Kidney epithelial cell (primary cell): Measurements from ENCODE around the gene PRL. TPM values are rescaled to one million over a fixed set of nuclear protein-coding genes. Genes with fewer than 3 reads are reported as not detected.
A peak's percentile ranks its signal among the peaks of the same experiment; 100 is the strongest.

ENCODE experiments used
- DNase-seq: peaks from one replicate; pipeline ENCODE4 v3.0.0-alpha.2; 2010; ENCODE audit warnings: low read depth
- H3K27me3 ChIP-seq: 2 replicates; pipeline ENCODE4 v1.6.0; 2011; ENCODE audit warnings: low read length; ENCODE audit not compliant: control insufficient read depth, insufficient read depth
- H3K36me3 ChIP-seq: 2 replicates; pipeline ENCODE4 v1.5.1; 2011; ENCODE audit warnings: low read length; ENCODE audit not compliant: control insufficient read depth, insufficient read depth
- H3K4me3 ChIP-seq: 2 replicates; pipeline ENCODE4 v1.5.1; 2011; ENCODE audit warnings: low read depth, mild to moderate bottlenecking, control low read depth, low read length
- CTCF ChIP-seq: IDR thresholded peaks from 2 replicates; pipeline ENCODE4 v1.5.1; 2011; ENCODE audit warnings: mild to moderate bottlenecking, moderate library complexity, low read length, control low read depth, inconsistent platforms; ENCODE audit not compliant: insufficient read depth, poor library complexity, severe bottlenecking
- total RNA-seq: library from RNA; depleted of rRNA; stranded (reverse); fragments of >200 nt; gene quantifications from 2 replicates; pipeline ENCODE4 v1.2.3, GENCODE V29; 2015

The PRL gene
- total RNA-seq, 1 donor from 2014 or later = not detected

DNA sequence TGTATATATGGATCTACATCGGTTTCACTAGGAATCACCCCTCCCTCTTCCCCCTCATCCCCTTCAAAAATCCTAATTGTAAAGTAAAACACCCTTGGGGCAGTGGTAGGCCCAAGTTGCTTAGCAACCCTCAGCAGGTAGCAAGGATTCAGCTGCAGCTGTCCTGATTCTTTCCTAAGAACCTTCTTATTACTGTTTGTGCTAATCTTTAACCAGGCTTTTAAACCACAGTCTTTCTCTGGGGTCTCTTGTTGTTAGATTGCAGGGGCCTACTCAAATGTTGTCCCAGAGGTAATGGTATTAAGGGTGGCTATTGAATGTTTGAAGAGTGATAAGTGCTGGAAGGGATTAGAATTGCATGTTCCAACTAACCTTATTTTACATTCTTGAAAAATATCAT lies 46.4 kb downstream of the PRL start:
- Histone ChIP-seq H3K27me3 (no peaks in the 10 kb centered on the region), H3K36me3 (no peaks in the 10 kb centered on the region), H3K4me3 (no peak overlapping the region)
- DNase-seq = peak; percentile 32
- no peak for TF ChIP-seq CTCF

- H3K36me3 ChIP-seq = no peaks in the 10 kb centered on the region
- no peaks in the 10 kb centered on the region for H3K27me3 ChIP-seq
- no peak for TF ChIP-seq CTCF
- H3K4me3 ChIP-seq = no peak overlapping the region
- DNase-seq = no peak
Measured at GRCh38 chr6:22249711-22250350, 47.0 kb downstream of the PRL start.

- no peak overlapping the region for H3K4me3 ChIP-seq
- peak; percentile 12 for DNase-seq
- no peak for TF ChIP-seq CTCF
Measured at GRCh38 chr6:22248513-22249308, 48.1 kb downstream of the PRL start.

DNA sequence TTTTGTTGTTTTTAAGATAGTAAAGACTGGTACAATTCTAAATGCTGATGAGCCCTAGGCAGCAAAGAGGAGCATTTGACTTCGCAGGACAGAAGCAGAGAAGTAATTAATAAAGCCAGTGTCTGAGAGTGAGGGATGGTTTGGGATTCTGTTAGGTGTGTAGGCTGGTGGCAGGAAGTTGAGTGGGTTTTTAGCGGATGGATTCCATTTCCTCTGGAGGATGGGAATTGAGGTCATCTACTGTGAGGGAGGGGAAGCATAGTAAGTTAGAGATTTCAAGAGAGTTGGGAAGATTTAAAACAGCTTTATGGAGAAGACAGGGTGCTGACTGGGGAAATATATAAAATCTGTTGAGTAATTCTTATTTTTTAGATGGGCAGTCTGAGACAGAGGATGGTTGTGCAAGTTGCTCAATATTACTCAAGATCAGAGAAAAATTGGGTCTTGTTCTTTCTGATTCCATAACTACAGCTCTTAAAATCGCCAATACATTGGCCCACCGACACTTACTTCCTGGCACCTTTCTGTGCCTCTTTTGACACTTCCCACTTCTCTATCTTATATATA lies 48.8 kb downstream of the PRL start:
- no peak overlapping the region for H3K4me3 ChIP-seq
- DNase-seq = no peak
- no peaks in the 10 kb centered on the region for H3K27me3 ChIP-seq
- TF ChIP-seq CTCF = no peak
- no peaks in the 10 kb centered on the region for H3K36me3 ChIP-seq

More at GRCh38 chr6:22248513-22249308, 48.1 kb downstream of the PRL start:
- Histone ChIP-seq H3K36me3 (no peaks in the 10 kb centered on the region), H3K27me3 (no peaks in the 10 kb centered on the region)

DNA sequence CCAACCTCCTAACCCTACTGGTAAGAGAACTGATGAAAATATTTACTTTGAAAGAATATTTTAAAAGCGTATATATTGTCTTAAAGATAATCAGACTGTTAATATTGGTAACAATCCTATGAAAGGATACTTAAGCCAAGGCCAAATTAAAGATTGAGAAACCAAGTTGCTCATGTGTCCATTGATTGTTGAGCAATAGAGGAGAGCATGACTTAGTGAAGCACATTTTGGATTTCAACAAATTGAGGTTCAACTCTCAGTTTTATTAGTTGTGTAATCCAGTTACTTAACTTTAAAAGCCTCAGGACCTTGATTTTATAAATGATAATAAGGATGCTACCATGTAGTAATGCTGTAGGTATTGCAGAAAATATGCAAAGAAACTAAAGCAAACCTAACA lies 56.8 kb downstream of the PRL start:
- Histone ChIP-seq H3K4me3 (no peak overlapping the region), H3K36me3 (no peaks in the 10 kb centered on the region), H3K27me3 (no peaks in the 10 kb centered on the region)
- DNase-seq = no peak
- TF ChIP-seq CTCF = no peak
